Calu3 (cell line): ENCODE measurements around the gene RASGRF2. TPM values are rescaled to one million over a fixed set of nuclear protein-coding genes. Genes with fewer than 3 reads are reported as not detected.

Experiments
- BruUV-seq: library from RNA; stranded (reverse); fragments of 400-500 nt; replicated peaks from 2 replicates; lab custom pipeline; 2021; lab: Mats Ljungman, UMichigan
- CTCF ChIA-PET: fragments of 300-600 bp; sonication (Branson Sonifier 250); formaldehyde crosslinking; loops from one replicate; lab custom pipeline; 2022; ENCODE audit warnings: antibody characterized with exemption; lab: Charles Lee
- DNase-seq: peaks from one replicate; pipeline ENCODE4 v3.0.0; 2022
- H3K27ac Mint-ChIP-seq: one replicate; pipeline ENCODE4 v1.8.0; 2022; ENCODE audit warnings: mixed read lengths; ENCODE audit not compliant: unreplicated experiment
- H3K27me3 Mint-ChIP-seq: one replicate; pipeline ENCODE4 v1.8.0; 2022; ENCODE audit warnings: mixed read lengths; ENCODE audit not compliant: unreplicated experiment
- H3K36me3 Mint-ChIP-seq: one replicate; pipeline ENCODE4 v1.8.0; 2022; ENCODE audit warnings: mild to moderate bottlenecking, moderate library complexity, mixed read lengths; ENCODE audit not compliant: insufficient read depth, unreplicated experiment
- H3K4me1 Mint-ChIP-seq: one replicate; pipeline ENCODE4 v1.8.0; 2022; ENCODE audit warnings: mild to moderate bottlenecking, low read depth, mixed read lengths; ENCODE audit not compliant: unreplicated experiment
- H3K4me3 Mint-ChIP-seq: one replicate; pipeline ENCODE4 v1.8.0; 2022; ENCODE audit warnings: mild to moderate bottlenecking, low read depth, moderate library complexity, mixed read lengths; ENCODE audit not compliant: unreplicated experiment
- H3K9me3 Mint-ChIP-seq: one replicate; pipeline ENCODE4 v1.8.0; 2022; ENCODE audit warnings: low read depth, mixed read lengths; ENCODE audit not compliant: unreplicated experiment
- CTCF ChIP-seq: fragments of 200-600 bp; IDR thresholded peaks from one replicate; pipeline ENCODE4 v1.8.0; 2022; ENCODE audit warnings: antibody characterized with exemption; ENCODE audit not compliant: unreplicated experiment
- intact Hi-C: fragments of 100-400 bp; cut with micrococcal nuclease; formaldehyde crosslinking; loops from one replicate; pipeline ENCODE4 v1.10.0; 2022; ENCODE audit not compliant: unreplicated experiment
- total RNA-seq: library from RNA; stranded (reverse); gene quantifications from 2 replicates; pipeline ENCODE4 v1.2.3, GENCODE V29; 2022

The RASGRF2 gene
- total RNA-seq, 1 experiment from 2014 or later: 27.7 TPM

- no peak for TF ChIP-seq CTCF
- Mint-ChIP-seq H3K36me3 (no peaks in the 10 kb centered on the region), H3K9me3 (no peaks in the 10 kb centered on the region), H3K27ac (peak overlapping the region; percentile 36), H3K27me3 (no peaks in the 10 kb centered on the region), H3K4me3 (no peak overlapping the region), H3K4me1 (peaks cover 17% of the 10 kb centered on the region)
- peak; percentile 28 for DNase-seq
- CTCF ChIA-PET: interaction anchor here (1.7 kb wide), 1 partner anchor 9 kb away, joined by 9 read pairs; no protein-coding TSS in a partner anchor
- intact Hi-C loops: no loop called here
- no TSS peak for BruUV-seq
Observed at GRCh38 chr5:80935811-80936385, 24.3 kb upstream of the RASGRF2 start.

- H3K4me3 Mint-ChIP-seq: no peak overlapping the region
- H3K9me3 Mint-ChIP-seq: no peaks in the 10 kb centered on the region
- H3K4me1 Mint-ChIP-seq: peaks cover 8% of the 10 kb centered on the region
- no peak for TF ChIP-seq CTCF
- no TSS peak for BruUV-seq
- no peaks in the 10 kb centered on the region for H3K27me3 Mint-ChIP-seq
- CTCF ChIA-PET: no interaction called here
- no peaks in the 10 kb centered on the region for H3K36me3 Mint-ChIP-seq
- intact Hi-C loops: no loop called here
- DNase-seq: no peak
- H3K27ac Mint-ChIP-seq: no peak overlapping the region
Observed at GRCh38 chr5:80936881-80937280, 23.3 kb upstream of the RASGRF2 start.

- no peaks in the 10 kb centered on the region for H3K27me3 Mint-ChIP-seq
- no peak for TF ChIP-seq CTCF
- no peak overlapping the region for H3K4me3 Mint-ChIP-seq
- no TSS peak for BruUV-seq
- H3K9me3 Mint-ChIP-seq: no peaks in the 10 kb centered on the region
- intact Hi-C loops: no loop called here
- no peak for DNase-seq
- H3K27ac Mint-ChIP-seq: no peak overlapping the region
- peaks cover 8% of the 10 kb centered on the region for H3K4me1 Mint-ChIP-seq
- H3K36me3 Mint-ChIP-seq: no peaks in the 10 kb centered on the region
- CTCF ChIA-PET: interaction anchor here (0.6 kb wide), 1 partner anchor 14 kb away, joined by 5 read pairs; no protein-coding TSS in a partner anchor
Observed at GRCh38 chr5:80937584-80938356, 22.4 kb upstream of the RASGRF2 start.

- no peaks in the 10 kb centered on the region for H3K9me3 Mint-ChIP-seq
- no peak overlapping the region for H3K4me3 Mint-ChIP-seq
- no TSS peak for BruUV-seq
- no peaks in the 10 kb centered on the region for H3K27me3 Mint-ChIP-seq
- no peaks in the 10 kb centered on the region for H3K4me1 Mint-ChIP-seq
- intact Hi-C loops: no loop called here
- DNase-seq: no peak
- no peaks in the 10 kb centered on the region for H3K36me3 Mint-ChIP-seq
- H3K27ac Mint-ChIP-seq: peak overlapping the region; percentile 40
- CTCF ChIA-PET: interaction anchor here (0.6 to 1.0 kb wide), 5 partner anchors 18 to 1513 kb away, joined by 3 to 7 read pairs (median 4); partner anchors contain the start of gene RASGRF2
- TF ChIP-seq CTCF: no peak
Observed at GRCh38 chr5:80941496-80941895, 18.7 kb upstream of the RASGRF2 start.
